K562 (cell line): ENCODE data around the gene FABP2. TPM values are rescaled to one million over a fixed set of nuclear protein-coding genes. Genes with fewer than 3 reads are reported as not detected.

Experiments used
- ATAC-seq: fragments of 200-7000 bp; cut with Tn5 transposase; 3 replicates; pipeline ENCODE4 v1.9.1; 2020; ENCODE audit warnings: moderate library complexity
- BruUV-seq: library from RNA; stranded (reverse); fragments of 400-500 nt; replicated peaks from 2 replicates; lab custom pipeline; 2021; lab: Mats Ljungman, UMichigan
- CTCF ChIA-PET: fragments of 300-600 bp; formaldehyde crosslinking; extraction: SDS; loops from one replicate; lab custom pipeline; 2021; ENCODE audit warnings: low intra/inter-chr PET ratio; lab: Yijun Ruan, JAX
- POLR2A ChIA-PET: fragments of 300-600, 350-650 bp; sonication (Branson Sonifier 250); formaldehyde crosslinking; extraction: SDS; loops from one replicate; lab custom pipeline; 2021; ENCODE audit warnings: antibody characterized with exemption, inconsistent platforms; lab: Yijun Ruan, JAX
- DNase-seq, 4 experiments: peaks; one replicate each; pipeline versions ENCODE4 v3.0.0 to v3.0.0-alpha.2; 2011 to 2018; ENCODE audit warnings: low spot score in 3 of 4, mixed read lengths in 3 of 4; ENCODE audit errors: extremely low read depth in 1 of 4
- FAIRE-seq: peaks from 2 replicates; lab custom pipeline; 2011; peaks lifted over from hg19 to GRCh38; lab: Jason Lieb, UNC
- H2AFZ ChIP-seq: 2 replicates; pipeline ENCODE4 v1.6.0; 2011; ENCODE audit warnings: low read depth, low read length, control low read depth, inconsistent platforms
- H3K27ac ChIP-seq: fragments of 200-600 bp; 3 replicates; pipeline ENCODE4 v1.8.0; 2011; ENCODE audit warnings: low read depth, mild to moderate bottlenecking, control low read depth, inconsistent platforms, low read length, moderate library complexity, mixed read lengths; ENCODE audit errors: extremely low read depth
- H3K27me3 ChIP-seq, 2 experiments: fragments of 300-600 bp in 1 of 2; 2 replicates in 1 of 2; 3 replicates in 1 of 2; pipeline versions ENCODE4 v1.6.0 to v1.8.0; 2011; ENCODE audit warnings: inconsistent platforms in 2 of 2, low read length in 2 of 2, mild to moderate bottlenecking in 1 of 2, mixed read lengths in 1 of 2, moderate library complexity in 1 of 2; ENCODE audit not compliant: control insufficient read depth in 2 of 2, insufficient read depth in 2 of 2
- H3K36me3 ChIP-seq: fragments of 300-600 bp; 3 replicates; pipeline ENCODE4 v1.8.0; 2011; ENCODE audit warnings: mild to moderate bottlenecking, low read length, inconsistent platforms; ENCODE audit not compliant: control insufficient read depth, insufficient read depth
- H3K4me1 ChIP-seq, 2 experiments: fragments of 200-600 bp in 1 of 2; replicated peaks in 1 of 2; 2 replicates in 1 of 2; 3 replicates in 1 of 2; pipeline versions ENCODE4 v1.5.1 to v1.8.0; 2011; ENCODE audit warnings: inconsistent platforms in 2 of 2, low read length in 2 of 2, mild to moderate bottlenecking in 1 of 2, mixed read lengths in 1 of 2, moderate library complexity in 1 of 2; ENCODE audit not compliant: control insufficient read depth in 2 of 2, insufficient read depth in 2 of 2
- H3K4me2 ChIP-seq: 2 replicates; pipeline ENCODE4 v1.6.1; 2011; ENCODE audit warnings: low read length, control low read depth, inconsistent platforms, mixed read lengths; ENCODE audit not compliant: insufficient read depth
- H3K4me3 ChIP-seq: fragments of 200-600 bp; sonication (generic), shearing (Covaris generic); 2 replicates; pipeline ENCODE4 v1.5.1; 2016; ENCODE audit warnings: control low read depth, inconsistent platforms
- H3K79me2 ChIP-seq: fragments of 200-600 bp; 3 replicates; pipeline ENCODE4 v1.8.0; 2011; ENCODE audit warnings: low read length, inconsistent platforms; ENCODE audit not compliant: control insufficient read depth, insufficient read depth
- H3K9ac ChIP-seq, 2 experiments: 2 replicates each; pipeline versions ENCODE4 v1.6.0 to v1.6.1; 2011; ENCODE audit warnings: low read depth in 2 of 2, low read length in 2 of 2, control low read depth in 1 of 2, inconsistent platforms in 1 of 2, mild to moderate bottlenecking in 1 of 2, mixed read lengths in 1 of 2; ENCODE audit not compliant: insufficient read depth in 1 of 2
- H3K9me1 ChIP-seq: one replicate; pipeline ENCODE4 v1.6.0; 2011; ENCODE audit warnings: inconsistent platforms, mild to moderate bottlenecking, low read length, moderate library complexity; ENCODE audit not compliant: control insufficient read depth, insufficient read depth
- H3K9me3 ChIP-seq: replicated peaks from 2 replicates; pipeline ENCODE4 v1.5.1; 2011; ENCODE audit warnings: low read depth, low read length, inconsistent platforms; ENCODE audit not compliant: control insufficient read depth, insufficient read depth
- H4K20me1 ChIP-seq: replicated peaks from 2 replicates; pipeline ENCODE4 v1.6.1; 2011; ENCODE audit warnings: low read length, inconsistent platforms, mixed read lengths; ENCODE audit not compliant: control insufficient read depth, insufficient read depth
- ADNP ChIP-seq: fragments of 200-800 bp; sonication (Bioruptor generic); IDR thresholded peaks from 2 replicates; pipeline ENCODE4 v1.6.1; 2016; ENCODE audit warnings: missing genetic modification characterization, missing compliant biosample characterization
- MTA2 ChIP-seq: fragments of 450-650 bp; IDR thresholded peaks from 2 replicates; pipeline ENCODE4 v1.6.1; 2016; ENCODE audit warnings: low read depth
- NR3C1 ChIP-seq: sonication (generic); formaldehyde crosslinking; IDR thresholded peaks from 2 replicates; pipeline ENCODE4 v1.8.1; 2022; ENCODE audit warnings: missing genetic modification reagents
- POLR2AphosphoS5 ChIP-seq: IDR thresholded peaks from 2 replicates; pipeline ENCODE4 v1.6.1; 2011; ENCODE audit warnings: mild to moderate bottlenecking, low read depth, low read length, moderate library complexity; ENCODE audit not compliant: control insufficient read depth, insufficient read depth
- RHOXF2B ChIP-seq: fragments of 250-450 bp; sonication (Bioruptor Pico); conservative IDR thresholded peaks from 2 replicates; pipeline ENCODE4 v1.5.1; 2021
- TGIF2 ChIP-seq: sonication (generic); formaldehyde crosslinking; IDR thresholded peaks from 2 replicates; pipeline ENCODE4 v1.8.1; 2022; ENCODE audit warnings: mild to moderate bottlenecking, missing genetic modification reagents, moderate library complexity
- ZNF77 ChIP-seq: fragments of 250-450 bp; sonication (Bioruptor Pico); IDR thresholded peaks from 2 replicates; pipeline ENCODE4 v1.5.0; 2020
- WGBS: fragments of 100-300 bp; shearing (Covaris generic); methylation state at CpG from one replicate; pipeline ENCODE4 v1.1.6; 2016; ENCODE audit warnings: low coverage, mixed read lengths; ENCODE audit not compliant: insufficient coverage; ENCODE audit errors: missing lambda C conversion rate; 5-methylcytosine and 5-hydroxymethylcytosine counted together
- in situ Hi-C: fragments of 300-500 bp; cut with MboI; formaldehyde crosslinking; loops from 4 replicates; pipeline ENCODE4 v1.15.0; 2018; ENCODE audit warnings: inconsistent platforms, mixed read lengths
- intact Hi-C: fragments of 100-400 bp; cut with micrococcal nuclease; formaldehyde crosslinking; loops from 2 replicates; pipeline ENCODE4 v1.14.2; 2022
- polyA plus RNA-seq, 8 experiments: library from polyadenylated mRNA; depleted of rRNA in 4 of 8; stranded (reverse) in 5 of 8; unstranded in 3 of 8; fragments of >200 nt; fragmentation: Nextera tagmentation in 2 of 8; fragmentation: Illumina TruSeq in 1 of 8; extraction: Ambion mirVana in 2 of 8; extraction: Trizol in 1 of 8; gene quantifications; 2 replicates each; pipeline versions ENCODE4 v1.2.1 to v1.2.3, GENCODE V29; 2011 to 2014; ENCODE audit warnings: inconsistent platforms in 1 of 8, missing spikeins in 1 of 8
- total RNA-seq, 7 experiments: library from RNA; depleted of rRNA in 6 of 7; stranded (reverse); fragments of >200 nt in 6 of 7; fragmentation: Illumina TruSeq in 2 of 7; extraction: Trizol in 2 of 7; gene quantifications; 2 replicates each; pipeline versions ENCODE4 v1.2.1 to v1.2.3, GENCODE V29; 2011 to 2021; ENCODE audit warnings: low replicate concordance in 1 of 7
- TF ChIP-seq, protein P1 (sequence below): IDR thresholded peaks from 2 replicates; pipeline ENCODE4 v1.6.1; 2011; ENCODE audit not compliant: insufficient read length; ENCODE audit errors: extremely low read depth

FABP2 gene
- total and polyA plus RNA-seq, 9 of the 15 experiments (the other 6 are each of a cell fraction or from before 2014, with no cell fraction given), result not detected

DNA sequence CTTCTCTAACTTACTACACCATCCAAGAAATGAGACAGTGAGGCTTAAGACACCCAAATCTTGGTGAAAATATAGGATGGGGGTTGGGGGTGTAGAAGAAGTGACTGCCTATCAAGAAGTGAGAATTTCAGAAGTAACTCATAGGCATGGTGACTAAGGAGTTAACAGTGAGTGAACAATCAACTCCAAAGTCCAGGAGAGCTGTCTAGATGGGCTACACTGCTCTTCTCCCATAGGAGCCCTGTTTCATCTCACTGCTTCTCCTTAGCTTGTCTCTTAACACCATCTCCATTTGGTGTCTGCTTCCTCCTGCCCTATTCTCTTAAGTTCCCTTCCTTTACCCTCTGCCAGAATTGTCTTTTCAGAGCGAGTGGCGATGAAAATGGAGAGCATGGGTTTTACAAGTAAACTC is 22.7 kb downstream of the FABP2 start:
- ChIA-PET POLR2A (interaction anchor here (0.6 to 2.0 kb wide), 3 partner anchors 87 to 614 kb away, joined by 3 to 13 read pairs (median 4); partner anchors contain the start of genes METTL14 and USP53), CTCF (no interaction called here)
- WGBS, result 17% methylated on average over 2 of the region's 2 CpGs
- in situ Hi-C loops, result loop anchor here (10.0 kb wide), 1 partner anchor 254 kb away; no protein-coding TSS in a partner anchor
- intact Hi-C loops, result loop anchor here (10.0 kb wide), 1 partner anchor 404 kb away; no protein-coding TSS in a partner anchor
- H3K9ac ChIP-seq, result peak overlapping the region; percentile 78 to 93
- peak; percentile 10 to 19 (median 15) for DNase-seq
- H3K27me3 ChIP-seq, result no peaks in the 10 kb centered on the region
- peaks cover 5 to 11% of the 10 kb centered on the region in 2 experiments; a peak in 3 of 5 replicates for H3K4me1 ChIP-seq
- peak; percentile 37 for FAIRE-seq
- peaks cover 23% of the 10 kb centered on the region; the same call in 2 of the 3 replicates for H3K36me3 ChIP-seq
- H4K20me1 ChIP-seq, result no peaks in the 10 kb centered on the region
- peak overlapping the region; percentile 80 for H3K27ac ChIP-seq
- 0 out of 2 replicates have a peak, but pooled peaks have one; percentile 33 for TF ChIP-seq TGIF2 (CRISPR knock-in tag)
- TF ChIP-seq RHOXF2B (CRISPR knock-in tag), result no peak
- no peak for TF ChIP-seq NR3C1 (CRISPR knock-in tag)
- TF ChIP-seq POLR2AphosphoS5, result no peak
- TF ChIP-seq, protein P1, sequence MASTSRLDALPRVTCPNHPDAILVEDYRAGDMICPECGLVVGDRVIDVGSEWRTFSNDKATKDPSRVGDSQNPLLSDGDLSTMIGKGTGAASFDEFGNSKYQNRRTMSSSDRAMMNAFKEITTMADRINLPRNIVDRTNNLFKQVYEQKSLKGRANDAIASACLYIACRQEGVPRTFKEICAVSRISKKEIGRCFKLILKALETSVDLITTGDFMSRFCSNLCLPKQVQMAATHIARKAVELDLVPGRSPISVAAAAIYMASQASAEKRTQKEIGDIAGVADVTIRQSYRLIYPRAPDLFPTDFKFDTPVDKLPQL, result no peak
- TF ChIP-seq MTA2, result no peak
- no peak for TF ChIP-seq ZNF77
- no peak for TF ChIP-seq ADNP (tag)
- peaks cover 26% of the 10 kb centered on the region for H3K79me2 ChIP-seq
- H3K9me1 ChIP-seq, result no peaks in the 10 kb centered on the region
- H3K4me2 ChIP-seq, result peak overlapping the region; percentile 87
- peak; percentile 35 for ATAC-seq
- peak overlapping the region; percentile 100 for H2AFZ ChIP-seq
- peak overlapping the region; percentile 58 for H3K4me3 ChIP-seq
- BruUV-seq, result no TSS peak
- no peaks in the 10 kb centered on the region for H3K9me3 ChIP-seq
